ENCODE measurements around the gene TIMM10B. TPM values are rescaled to one million over a fixed set of nuclear protein-coding genes. Genes with fewer than 3 reads are reported as not detected.
A peak's percentile ranks its signal among the peaks of the same experiment; 100 is the strongest.

The TIMM10B gene
- total and polyA plus RNA-seq, 2 of the 4 experiments (the other 2 are of a cell fraction): 24.7 to 27.1 TPM

DNA sequence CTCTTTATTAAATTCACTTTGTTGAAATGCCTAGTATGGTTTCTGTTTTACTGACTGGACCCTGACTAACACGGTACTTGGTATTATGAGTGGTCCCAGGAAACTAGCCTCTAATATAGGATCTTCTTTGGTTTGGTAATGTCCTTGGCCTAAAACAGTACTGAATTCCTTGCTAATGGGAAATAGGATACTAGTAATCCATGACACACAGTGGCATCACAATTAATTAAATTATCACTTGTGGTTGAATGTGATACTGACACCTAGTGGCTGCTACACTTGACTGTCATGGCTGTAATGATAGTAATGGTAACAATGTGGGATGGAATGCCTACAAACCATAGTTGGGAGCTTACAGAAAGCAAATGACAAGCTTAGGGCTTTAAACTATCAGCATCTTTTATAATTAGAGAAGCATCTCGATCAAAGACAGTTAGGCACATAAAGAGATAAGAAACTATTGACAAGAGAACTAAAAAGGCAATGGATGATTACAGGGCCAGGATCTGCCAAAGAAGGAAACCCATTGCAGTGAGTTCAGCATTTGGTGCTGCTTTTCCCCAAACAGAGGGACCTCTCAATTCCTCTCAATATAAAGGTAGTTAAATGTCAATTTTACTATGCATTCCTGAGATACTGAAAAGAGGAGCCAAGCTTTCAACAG lies 24.4 kb downstream of the TIMM10B start:
- BruUV-seq (replicated peaks): no TSS peak
- no peak overlapping the region for H2BK15ac ChIP-seq (ENCODE audit: low read depth, low read length)
- no peak overlapping the region for H3K14ac ChIP-seq (replicated peaks; ENCODE audit: low read depth, low read length)
- H2BK120ac ChIP-seq (ENCODE audit: low read depth, low read length): no peak overlapping the region
- H4K5ac ChIP-seq (ENCODE audit: low read depth, low read length): no peak overlapping the region
- H3K4me3 ChIP-seq (ENCODE audit: insufficient read depth, low read depth, low read length): no peak overlapping the region
- H4K91ac ChIP-seq (ENCODE audit: insufficient read depth, low read depth, low read length): no peak overlapping the region
- peak; percentile 75 for DNase-seq
- H3K18ac ChIP-seq (ENCODE audit: low read depth, low read length): no peak overlapping the region
- H4K8ac ChIP-seq (ENCODE audit: low read depth in 2 of 2, low read length in 2 of 2): no peak overlapping the region
- no peak overlapping the region for H2BK20ac ChIP-seq (ENCODE audit: low read depth, low read length)
- ATAC-seq (ENCODE audit: low read depth): peak; percentile 86
- ChIA-PET POLR2A (ENCODE audit: unreplicated experiment) (no interaction called here), CTCF (interaction anchor here (0.6 to 3.1 kb wide), 11 partner anchors 10 to 126 kb away, joined by 3 to 16 read pairs (median 5); partner anchors contain the start of gene TPP1)
- intact Hi-C loops (cut with micrococcal nuclease): loop anchor here (1.0 kb wide), 1 partner anchor 126 kb away; no protein-coding TSS in a partner anchor
- no peak overlapping the region for H2AK5ac ChIP-seq (ENCODE audit: low read depth, low read length)
- no peak overlapping the region for H2AK9ac ChIP-seq (replicated peaks; ENCODE audit: low read depth, low read length, poor library complexity)
- no peak overlapping the region for H2AFZ ChIP-seq (replicated peaks; ENCODE audit: low read length, poor library complexity)
- H3K36me3 ChIP-seq (ENCODE audit: control insufficient read depth, insufficient read depth, low read length): peaks cover 7% of the 10 kb centered on the region
- no peak overlapping the region for H3K27ac ChIP-seq (ENCODE audit: insufficient read depth, low read length)
- TF ChIP-seq MXI1 (IDR thresholded peaks at IDR 0.05; ENCODE audit: borderline replicate concordance, low read depth, low read length) (no peak), BHLHE40 (IDR thresholded peaks at IDR 0.05; ENCODE audit: low read depth, low read length) (peak; percentile 29; the same call in 1 of the 2 replicates), MAZ (IDR thresholded peaks at IDR 0.05; ENCODE audit: borderline replicate concordance, low read depth, low read length) (no peak), RAD21 (IDR thresholded peaks at IDR 0.05; ENCODE audit: low read length) (peak; percentile 47), SMC3 (IDR thresholded peaks at IDR 0.05; ENCODE audit: low read depth, low read length) (peak; percentile 53; the same call in 1 of the 2 replicates)
- TF ChIP-seq, protein P1, sequence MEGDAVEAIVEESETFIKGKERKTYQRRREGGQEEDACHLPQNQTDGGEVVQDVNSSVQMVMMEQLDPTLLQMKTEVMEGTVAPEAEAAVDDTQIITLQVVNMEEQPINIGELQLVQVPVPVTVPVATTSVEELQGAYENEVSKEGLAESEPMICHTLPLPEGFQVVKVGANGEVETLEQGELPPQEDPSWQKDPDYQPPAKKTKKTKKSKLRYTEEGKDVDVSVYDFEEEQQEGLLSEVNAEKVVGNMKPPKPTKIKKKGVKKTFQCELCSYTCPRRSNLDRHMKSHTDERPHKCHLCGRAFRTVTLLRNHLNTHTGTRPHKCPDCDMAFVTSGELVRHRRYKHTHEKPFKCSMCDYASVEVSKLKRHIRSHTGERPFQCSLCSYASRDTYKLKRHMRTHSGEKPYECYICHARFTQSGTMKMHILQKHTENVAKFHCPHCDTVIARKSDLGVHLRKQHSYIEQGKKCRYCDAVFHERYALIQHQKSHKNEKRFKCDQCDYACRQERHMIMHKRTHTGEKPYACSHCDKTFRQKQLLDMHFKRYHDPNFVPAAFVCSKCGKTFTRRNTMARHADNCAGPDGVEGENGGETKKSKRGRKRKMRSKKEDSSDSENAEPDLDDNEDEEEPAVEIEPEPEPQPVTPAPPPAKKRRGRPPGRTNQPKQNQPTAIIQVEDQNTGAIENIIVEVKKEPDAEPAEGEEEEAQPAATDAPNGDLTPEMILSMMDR (conservative IDR thresholded peaks at IDR 0.05; ENCODE audit: low read depth, low read length): peak; percentile 67
- TF ChIP-seq, protein P2, sequence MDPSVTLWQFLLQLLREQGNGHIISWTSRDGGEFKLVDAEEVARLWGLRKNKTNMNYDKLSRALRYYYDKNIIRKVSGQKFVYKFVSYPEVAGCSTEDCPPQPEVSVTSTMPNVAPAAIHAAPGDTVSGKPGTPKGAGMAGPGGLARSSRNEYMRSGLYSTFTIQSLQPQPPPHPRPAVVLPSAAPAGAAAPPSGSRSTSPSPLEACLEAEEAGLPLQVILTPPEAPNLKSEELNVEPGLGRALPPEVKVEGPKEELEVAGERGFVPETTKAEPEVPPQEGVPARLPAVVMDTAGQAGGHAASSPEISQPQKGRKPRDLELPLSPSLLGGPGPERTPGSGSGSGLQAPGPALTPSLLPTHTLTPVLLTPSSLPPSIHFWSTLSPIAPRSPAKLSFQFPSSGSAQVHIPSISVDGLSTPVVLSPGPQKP (IDR thresholded peaks at IDR 0.05; ENCODE audit: borderline replicate concordance, low read depth, low read length): no peak
- no peak overlapping the region for H3K4ac ChIP-seq (ENCODE audit: low read depth, low read length)
- no peaks in the 10 kb centered on the region for H3K79me1 ChIP-seq (ENCODE audit: low read depth in 1 of 2, low read length in 2 of 2)
- H3K4me2 ChIP-seq (ENCODE audit: low read depth, low read length): no peak overlapping the region
- H2BK5ac ChIP-seq (ENCODE audit: low read depth, low read length, poor library complexity, severe bottlenecking): no peak overlapping the region
- WGBS, 2 experiments (ENCODE audit: extremely low coverage in 2 of 2, insufficient read length in 1 of 2): no CpG with 5 or more reads among the region's 2 CpGs
- no peaks in the 10 kb centered on the region for H4K20me1 ChIP-seq (ENCODE audit: insufficient read depth, low read length)
- dilution Hi-C loops (cut with HindIII; ENCODE audit: low sequenced_read_pairs, unreplicated experiment): no loop called here
- H3K23ac ChIP-seq (ENCODE audit: low read depth, low read length): no peak overlapping the region
- no peak overlapping the region for H3K56ac ChIP-seq (ENCODE audit: extremely low read depth, insufficient read depth, low read length)
- in situ Hi-C loops (cut with MboI; ENCODE audit: low sequenced_read_pairs): no loop called here
- H3K9ac ChIP-seq (ENCODE audit: low read depth, low read length): no peak overlapping the region
- H3K9me3 ChIP-seq (ENCODE audit: control insufficient read depth, insufficient read depth, low read length): no peaks in the 10 kb centered on the region
- H3K4me1 ChIP-seq (ENCODE audit: control insufficient read depth, insufficient read depth, low read length): no peaks in the 10 kb centered on the region
- H3K27me3 ChIP-seq (ENCODE audit: control insufficient read depth, insufficient read depth, low read length): no peaks in the 10 kb centered on the region
- peaks cover 3% of the 10 kb centered on the region; the same call in 1 of the 2 replicates for H3K9me1 ChIP-seq (ENCODE audit: insufficient read depth, low read length)

Data from IMR-90 (cell line).